PC-9 (cell line): Measurements from ENCODE around the gene CNTNAP2. TPM values are rescaled to one million over a fixed set of nuclear protein-coding genes. Genes with fewer than 3 reads are reported as not detected.

ENCODE experiments used
- BruUV-seq: library from RNA; stranded (reverse); fragments of 400-500 nt; replicated peaks from 2 replicates; lab custom pipeline; 2021; lab: Mats Ljungman, UMichigan
- CTCF ChIA-PET: fragments of 300-600 bp; sonication (Branson Sonifier 250); formaldehyde crosslinking; loops from one replicate; lab custom pipeline; 2022; ENCODE audit warnings: antibody characterized with exemption; lab: Charles Lee
- POLR2A ChIA-PET: fragments of 300-600 bp; sonication (Branson Sonifier 250); formaldehyde crosslinking; loops from one replicate; lab custom pipeline; 2022; ENCODE audit warnings: antibody characterized with exemption; ENCODE audit not compliant: unreplicated experiment; lab: Charles Lee
- DNase-seq, 2 experiments: peaks; one replicate each; pipeline versions ENCODE4 v3.0.0 to v3.0.0-alpha.2; 2015 to 2022; ENCODE audit warnings: mixed read lengths in 1 of 2
- H2AFZ ChIP-seq: fragments of 200-600 bp; sonication (generic); 2 replicates; pipeline ENCODE4 v1.8.1; 2017; ENCODE audit warnings: antibody characterized with exemption
- H3F3A ChIP-seq: fragments of 200-600 bp; sonication (generic); 2 replicates; pipeline ENCODE4 v1.8.1; 2017; ENCODE audit warnings: antibody characterized with exemption, mild to moderate bottlenecking, low read depth; ENCODE audit not compliant: insufficient read depth
- H3K27ac ChIP-seq: fragments of 200-600 bp; sonication (generic); 2 replicates; pipeline ENCODE4 v1.6.1; 2016; ENCODE audit warnings: mixed run types
- H3K27me3 ChIP-seq: fragments of 200-600 bp; sonication (generic); 2 replicates; pipeline ENCODE4 v1.6.1; 2016; ENCODE audit warnings: low read depth, mixed run types; ENCODE audit not compliant: insufficient read depth
- H3K36me3 ChIP-seq: fragments of 200-600 bp; sonication (generic); 2 replicates; pipeline ENCODE4 v1.6.1; 2016; ENCODE audit warnings: low read depth, mixed run types
- H3K4me1 ChIP-seq: fragments of 200-600 bp; sonication (generic); replicated peaks from 2 replicates; pipeline ENCODE4 v1.6.1; 2016; ENCODE audit warnings: mixed run types; ENCODE audit not compliant: insufficient read depth
- H3K4me2 ChIP-seq: fragments of 200-600 bp; sonication (generic); 2 replicates; pipeline ENCODE4 v1.6.1; 2017; ENCODE audit warnings: mixed run types
- H3K4me3 ChIP-seq: fragments of 200-600 bp; sonication (generic); 2 replicates; pipeline ENCODE4 v1.6.1; 2016; ENCODE audit warnings: mixed run types
- H3K79me2 ChIP-seq: fragments of 200-600 bp; sonication (generic); 2 replicates; pipeline ENCODE4 v1.6.1; 2017; ENCODE audit warnings: low read depth, mixed run types
- H3K9me2 ChIP-seq: fragments of 200-600 bp; sonication (generic); 2 replicates; pipeline ENCODE4 v1.8.1; 2017; ENCODE audit warnings: mild to moderate bottlenecking; ENCODE audit not compliant: insufficient read depth
- H3K9me3 ChIP-seq: fragments of 200-600 bp; sonication (generic); 2 replicates; pipeline ENCODE4 v1.8.1; 2016; ENCODE audit warnings: low read depth; ENCODE audit not compliant: insufficient read depth
- H4K20me1 ChIP-seq: fragments of 200-600 bp; sonication (generic); 2 replicates; pipeline ENCODE4 v1.8.1; 2017; ENCODE audit not compliant: insufficient read depth
- CTCF ChIP-seq: fragments of 200-600 bp; sonication (generic); conservative IDR thresholded peaks from 2 replicates; pipeline ENCODE4 v1.6.1; 2017; ENCODE audit warnings: mixed run types, antibody characterized with exemption, mild to moderate bottlenecking, moderate library complexity
- EZH2 ChIP-seq: fragments of 200-600 bp; sonication (generic); IDR thresholded peaks from 2 replicates; pipeline ENCODE4 v1.8.0; 2017; ENCODE audit warnings: antibody characterized with exemption, low read depth
- intact Hi-C: fragments of 100-400 bp; cut with micrococcal nuclease; formaldehyde crosslinking; loops from one replicate; pipeline ENCODE4 v1.10.0; 2022; ENCODE audit not compliant: unreplicated experiment
- total RNA-seq: library from RNA; stranded (reverse); gene quantifications from 2 replicates; pipeline ENCODE4 v1.2.3, GENCODE V29; 2021

The CNTNAP2 gene
- total RNA-seq, 1 experiment from 2014 or later, result not detected

GRCh38 chr7:147279514-147279913, 1162.9 kb downstream of the CNTNAP2 start:
- H4K20me1 ChIP-seq, result no peaks in the 10 kb centered on the region; the same call in 1 of the 2 replicates
- ChIA-PET CTCF (no interaction called here), POLR2A (no interaction called here)
- DNase-seq, result no peak
- H3K9me2 ChIP-seq, result no peaks in the 10 kb centered on the region
- H3K79me2 ChIP-seq, result no peaks in the 10 kb centered on the region
- no peaks in the 10 kb centered on the region for H3F3A ChIP-seq
- 0 out of 2 replicates have a peak overlapping the region, but pooled peaks have one; percentile 39 for H2AFZ ChIP-seq
- H3K27ac ChIP-seq, result no peak overlapping the region
- TF ChIP-seq CTCF, result no peak
- no peak for TF ChIP-seq EZH2
- H3K4me2 ChIP-seq, result no peak overlapping the region
- H3K4me1 ChIP-seq, result no peaks in the 10 kb centered on the region
- no peak overlapping the region for H3K4me3 ChIP-seq
- intact Hi-C loops, result no loop called here
- BruUV-seq, result no TSS peak
- H3K36me3 ChIP-seq, result no peaks in the 10 kb centered on the region
- no peaks in the 10 kb centered on the region for H3K9me3 ChIP-seq
- no peaks in the 10 kb centered on the region for H3K27me3 ChIP-seq

GRCh38 chr7:147279964-147280374, 1163.4 kb downstream of the CNTNAP2 start:
- 0 out of 2 replicates have a peak overlapping the region, but pooled peaks have one; percentile 39 for H2AFZ ChIP-seq
- no peak for DNase-seq
- intact Hi-C loops, result no loop called here

GRCh38 chr7:147282204-147282603, 1165.6 kb downstream of the CNTNAP2 start:
- Histone ChIP-seq H3K4me3 (no peak overlapping the region), H3K4me1 (no peaks in the 10 kb centered on the region), H3K36me3 (no peaks in the 10 kb centered on the region), H2AFZ (no peak overlapping the region), H3K27ac (no peak overlapping the region), H3K9me2 (no peaks in the 10 kb centered on the region), H3F3A (no peaks in the 10 kb centered on the region), H4K20me1 (peaks cover 4% of the 10 kb centered on the region; the same call in 1 of the 2 replicates), H3K9me3 (no peaks in the 10 kb centered on the region), H3K79me2 (no peaks in the 10 kb centered on the region), H3K27me3 (no peaks in the 10 kb centered on the region), H3K4me2 (no peak overlapping the region)
- intact Hi-C loops, result no loop called here
- TF ChIP-seq EZH2, result no peak
- TF ChIP-seq CTCF, result no peak
- no TSS peak for BruUV-seq
- CTCF ChIA-PET, result no interaction called here
- POLR2A ChIA-PET, result no interaction called here
- DNase-seq, result no peak

More at GRCh38 chr7:147279964-147280374, 1163.4 kb downstream of the CNTNAP2 start:
- Histone ChIP-seq H3K27ac (no peak overlapping the region), H3K4me3 (no peak overlapping the region), H3K4me2 (no peak overlapping the region), H3F3A (no peaks in the 10 kb centered on the region), H3K9me2 (no peaks in the 10 kb centered on the region), H4K20me1 (peaks cover 1% of the 10 kb centered on the region; the same call in 1 of the 2 replicates), H3K36me3 (no peaks in the 10 kb centered on the region), H3K4me1 (no peaks in the 10 kb centered on the region), H3K9me3 (no peaks in the 10 kb centered on the region), H3K79me2 (no peaks in the 10 kb centered on the region), H3K27me3 (no peaks in the 10 kb centered on the region)
- no TSS peak for BruUV-seq
- ChIA-PET CTCF (no interaction called here), POLR2A (no interaction called here)
- no peak for TF ChIP-seq EZH2
- TF ChIP-seq CTCF, result no peak
